Activated T-cell treated with anti-CD3 and anti-CD28 coated beads, Interleukin-2, amount 50 U/mL, for 48 hours (primary cell): ENCODE measurements around the gene DCDC2.
"Not testable (repeated sequence)": the region's sequence is repeated elsewhere in the genome, so short reads cannot be mapped to it uniquely, and the experiment has no call there.

Experiments used
- DNase-seq, 2 experiments: peaks; one replicate each; pipeline ENCODE4 v3.0.0-alpha.2; 2020

DCDC2 gene

GRCh38 chr6:24207413-24207812 is 150.4 kb downstream of the DCDC2 start:
- no peak for DNase-seq

GRCh38 chr6:24205020-24205492 is 152.8 kb downstream of the DCDC2 start:
- no peak for DNase-seq

GRCh38 chr6:24204113-24204512 is 153.7 kb downstream of the DCDC2 start:
- DNase-seq = not testable (repeated sequence)

- DNase-seq = no peak
These were observed 160.0 kb downstream of the DCDC2 start for GRCh38 chr6:24197892-24198291.

- no peak for DNase-seq
These were observed 161.8 kb downstream of the DCDC2 start for GRCh38 chr6:24195836-24196597.

GRCh38 chr6:24194978-24195700 is 162.7 kb downstream of the DCDC2 start:
- DNase-seq = no peak

- no peak for DNase-seq
These were observed 164.5 kb downstream of the DCDC2 start for GRCh38 chr6:24193364-24193763.

- no peak for DNase-seq
These were observed 166.5 kb downstream of the DCDC2 start for GRCh38 chr6:24191346-24191745.

- no peak for DNase-seq
These were observed 169.2 kb downstream of the DCDC2 start for GRCh38 chr6:24188578-24189080.

GRCh38 chr6:24187965-24188577 is 169.8 kb downstream of the DCDC2 start:
- DNase-seq = no peak

GRCh38 chr6:24186349-24186748 is 171.5 kb downstream of the DCDC2 start:
- no peak for DNase-seq

GRCh38 chr6:24183584-24183983 is 174.3 kb downstream of the DCDC2 start:
- no peak for DNase-seq

GRCh38 chr6:24157886-24158285 is 200.0 kb downstream of the DCDC2 start:
- DNase-seq = no peak

- DNase-seq = no peak
These were observed 203.7 kb downstream of the DCDC2 start for GRCh38 chr6:24154121-24154520.

GRCh38 chr6:24152014-24152413 is 205.8 kb downstream of the DCDC2 start:
- DNase-seq = no peak

GRCh38 chr6:24149836-24150235 is 208.0 kb downstream of the DCDC2 start:
- DNase-seq = no peak

- DNase-seq = no peak
These were observed 208.6 kb downstream of the DCDC2 start for GRCh38 chr6:24149296-24149695.

- DNase-seq = no peak
These were observed 209.2 kb downstream of the DCDC2 start for GRCh38 chr6:24148684-24149083.

GRCh38 chr6:24148154-24148570 is 209.7 kb downstream of the DCDC2 start:
- DNase-seq = no peak

GRCh38 chr6:24147511-24148153 is 210.2 kb downstream of the DCDC2 start:
- no peak for DNase-seq

- DNase-seq = no peak
These were observed 211.0 kb downstream of the DCDC2 start for GRCh38 chr6:24146871-24147270.

- no peak for DNase-seq
These were observed 212.1 kb downstream of the DCDC2 start for GRCh38 chr6:24145690-24146131.

- DNase-seq = not testable (repeated sequence)
These were observed 215.1 kb downstream of the DCDC2 start for GRCh38 chr6:24142733-24143132.
